Measurements from ENCODE around the gene PTGDS. TPM values are rescaled to one million over a fixed set of nuclear protein-coding genes. Genes with fewer than 3 reads are reported as not detected.

Gene PTGDS
- total RNA-seq, 2 experiments from 2014 or later = 40.6 to 41.0 TPM

DNA sequence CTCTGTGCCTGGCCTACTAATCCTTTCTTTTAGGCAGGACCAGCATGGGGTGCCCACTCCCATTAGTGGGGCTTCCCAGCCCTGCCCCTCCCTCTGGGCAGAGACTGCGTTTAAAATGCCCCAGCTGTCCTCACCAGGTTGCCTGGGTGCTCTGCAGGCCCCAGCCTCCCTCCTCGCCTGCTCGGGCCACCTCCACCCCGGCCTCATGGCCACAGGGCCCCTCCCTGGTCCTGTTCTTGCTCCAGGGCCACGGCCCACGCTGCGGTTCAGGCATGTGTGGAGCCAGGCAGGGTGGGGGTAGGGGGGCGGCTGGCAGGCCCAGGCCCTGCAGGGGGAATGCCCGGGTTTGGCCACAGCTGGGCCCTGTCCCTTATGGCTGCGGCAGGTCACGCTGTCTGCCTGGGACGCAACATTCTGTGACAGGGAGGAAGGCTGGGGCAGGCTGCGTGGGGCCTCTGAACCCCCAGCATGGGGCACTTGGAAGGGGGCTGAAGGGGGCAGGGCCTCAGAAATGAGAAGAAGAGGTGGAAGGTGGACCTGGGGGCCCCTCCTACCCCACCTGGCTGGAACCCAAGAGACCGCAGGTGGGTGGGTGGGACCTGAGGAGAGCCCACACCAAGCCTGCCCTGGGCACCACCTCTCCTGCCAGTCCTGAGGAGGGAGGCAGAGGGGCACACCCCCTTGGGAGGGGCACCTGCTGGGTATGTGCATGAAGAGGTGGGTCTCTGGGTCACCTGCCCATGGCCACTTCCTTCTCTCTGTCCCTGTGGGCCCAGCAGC lies 25.6 kb upstream of the PTGDS start, which contains the start of gene LCN12:
TSS of gene LCN12 (plus strand) at position 733 of the 780 bp plus-strand sequence. CDS start 55 bp downstream, outside the sequence.
- no peak within 1 kb of the TSS for H3K27ac ChIP-seq (ENCODE audit: low read depth in 1 of 2, low read length in 2 of 2)
- intact Hi-C loops (cut with DNase I, micrococcal nuclease) = loop anchor here in 1 of 2 experiments (2.0 to 10.0 kb wide), 3 partner anchors 41 to 827 kb away; partner anchors contain the start of genes ABCA2 and PAXX
- ChIA-PET CTCF (no interaction called here), POLR2A (interaction anchor here (1.0 to 2.3 kb wide), 3 partner anchors 8 to 84 kb away, joined by 3 to 9 read pairs (median 4); partner anchors contain the start of gene PAXX)
- no peak within 1 kb of the TSS for H3K4me3 ChIP-seq (ENCODE audit: low read length)
- ATAC-seq (ENCODE audit: poor library complexity) = no peak
- Mint-ChIP-seq H3K36me3 (ENCODE audit: low read depth) (no peaks in the 10 kb centered on the region), H3K27ac (peak within 1 kb of the TSS; percentile 86), H3K9me3 (peaks cover 2% of the 10 kb centered on the region), H3K4me1 (ENCODE audit: low read depth) (peaks cover 5% of the 10 kb centered on the region), H3K4me3 (no peak within 1 kb of the TSS), H3K27me3 (no peaks in the 10 kb centered on the region)
- TF ChIP-seq, protein P1, sequence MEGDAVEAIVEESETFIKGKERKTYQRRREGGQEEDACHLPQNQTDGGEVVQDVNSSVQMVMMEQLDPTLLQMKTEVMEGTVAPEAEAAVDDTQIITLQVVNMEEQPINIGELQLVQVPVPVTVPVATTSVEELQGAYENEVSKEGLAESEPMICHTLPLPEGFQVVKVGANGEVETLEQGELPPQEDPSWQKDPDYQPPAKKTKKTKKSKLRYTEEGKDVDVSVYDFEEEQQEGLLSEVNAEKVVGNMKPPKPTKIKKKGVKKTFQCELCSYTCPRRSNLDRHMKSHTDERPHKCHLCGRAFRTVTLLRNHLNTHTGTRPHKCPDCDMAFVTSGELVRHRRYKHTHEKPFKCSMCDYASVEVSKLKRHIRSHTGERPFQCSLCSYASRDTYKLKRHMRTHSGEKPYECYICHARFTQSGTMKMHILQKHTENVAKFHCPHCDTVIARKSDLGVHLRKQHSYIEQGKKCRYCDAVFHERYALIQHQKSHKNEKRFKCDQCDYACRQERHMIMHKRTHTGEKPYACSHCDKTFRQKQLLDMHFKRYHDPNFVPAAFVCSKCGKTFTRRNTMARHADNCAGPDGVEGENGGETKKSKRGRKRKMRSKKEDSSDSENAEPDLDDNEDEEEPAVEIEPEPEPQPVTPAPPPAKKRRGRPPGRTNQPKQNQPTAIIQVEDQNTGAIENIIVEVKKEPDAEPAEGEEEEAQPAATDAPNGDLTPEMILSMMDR (IDR thresholded peaks at IDR 0.05) = no peak
- peak in 1 of 14 experiments; percentile 5 for DNase-seq
- H3K9me3 ChIP-seq (ENCODE audit: control insufficient read depth in 1 of 2, insufficient read depth in 1 of 2, low read length in 2 of 2) = no peaks in the 10 kb centered on the region
- H3K36me3 ChIP-seq (ENCODE audit: insufficient read depth, low read length) = no peaks in the 10 kb centered on the region
- H3K4me1 ChIP-seq (ENCODE audit: insufficient read depth, low read length) = peaks cover 31% of the 10 kb centered on the region
- H3K27me3 ChIP-seq (ENCODE audit: control insufficient read depth in 1 of 2, insufficient read depth in 2 of 2, low read length in 2 of 2) = no peaks in the 10 kb centered on the region

DNA sequence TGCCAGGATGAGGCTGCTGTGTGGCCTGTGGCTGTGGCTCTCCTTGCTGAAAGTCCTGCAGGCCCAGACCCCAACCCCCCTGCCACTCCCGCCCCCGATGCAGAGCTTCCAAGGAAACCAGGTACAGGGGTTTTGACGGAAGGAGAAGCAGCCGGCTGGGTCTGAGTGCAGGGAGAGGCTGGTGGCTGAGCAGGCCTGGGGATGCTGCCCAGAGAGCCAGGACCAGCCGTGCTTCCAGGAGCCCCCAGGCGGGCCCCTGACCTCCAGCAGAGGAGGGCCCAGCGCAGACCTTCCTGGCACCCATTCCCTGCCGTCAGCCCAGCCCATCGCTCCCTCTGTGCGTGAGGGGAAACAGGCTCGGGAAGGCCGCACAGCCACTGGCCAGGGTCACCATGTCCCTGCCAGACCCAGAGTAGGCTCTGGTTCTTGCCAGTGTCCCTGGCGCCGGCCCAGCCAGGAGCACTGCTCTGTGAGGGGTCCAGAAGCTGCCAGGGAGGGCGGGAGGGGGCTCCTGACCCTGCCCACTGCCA lies 24.9 kb upstream of the PTGDS start:
- CTCF ChIA-PET = interaction anchor here (1.5 kb wide), 1 partner anchor 110 kb away, joined by 3 read pairs; the partner anchor contains the start of gene AJM1
- H3K27ac Mint-ChIP-seq = no peak overlapping the region
- POLR2A ChIA-PET = interaction anchor here (1.1 kb wide), 1 partner anchor 83 kb away, joined by 3 read pairs; no protein-coding TSS in a partner anchor
- no peak overlapping the region for H3K4me3 Mint-ChIP-seq
- Histone ChIP-seq H3K27ac (ENCODE audit: low read depth in 1 of 2, low read length in 2 of 2) (no peak overlapping the region), H3K4me1 (ENCODE audit: insufficient read depth, low read length) (peaks cover 31% of the 10 kb centered on the region), H3K27me3 (ENCODE audit: control insufficient read depth in 1 of 2, insufficient read depth in 2 of 2, low read length in 2 of 2) (no peaks in the 10 kb centered on the region), H3K4me3 (ENCODE audit: low read length) (no peak overlapping the region), H3K9me3 (ENCODE audit: control insufficient read depth in 1 of 2, insufficient read depth in 1 of 2, low read length in 2 of 2) (no peaks in the 10 kb centered on the region), H3K36me3 (ENCODE audit: insufficient read depth, low read length) (no peaks in the 10 kb centered on the region)
- TF ChIP-seq, protein P1 (IDR thresholded peaks at IDR 0.05) = no peak
- intact Hi-C loops (cut with DNase I, micrococcal nuclease) = loop anchor here in 1 of 2 experiments (10.0 kb wide), 1 partner anchor 828 kb away; no protein-coding TSS in a partner anchor
- no peaks in the 10 kb centered on the region for H3K27me3 Mint-ChIP-seq
- DNase-seq = no peak
- H3K4me1 Mint-ChIP-seq (ENCODE audit: low read depth) = peaks cover 5% of the 10 kb centered on the region
- H3K9me3 Mint-ChIP-seq = peaks cover 2% of the 10 kb centered on the region
- H3K36me3 Mint-ChIP-seq (ENCODE audit: low read depth) = no peaks in the 10 kb centered on the region
- ATAC-seq (ENCODE audit: poor library complexity) = no peak

DNA sequence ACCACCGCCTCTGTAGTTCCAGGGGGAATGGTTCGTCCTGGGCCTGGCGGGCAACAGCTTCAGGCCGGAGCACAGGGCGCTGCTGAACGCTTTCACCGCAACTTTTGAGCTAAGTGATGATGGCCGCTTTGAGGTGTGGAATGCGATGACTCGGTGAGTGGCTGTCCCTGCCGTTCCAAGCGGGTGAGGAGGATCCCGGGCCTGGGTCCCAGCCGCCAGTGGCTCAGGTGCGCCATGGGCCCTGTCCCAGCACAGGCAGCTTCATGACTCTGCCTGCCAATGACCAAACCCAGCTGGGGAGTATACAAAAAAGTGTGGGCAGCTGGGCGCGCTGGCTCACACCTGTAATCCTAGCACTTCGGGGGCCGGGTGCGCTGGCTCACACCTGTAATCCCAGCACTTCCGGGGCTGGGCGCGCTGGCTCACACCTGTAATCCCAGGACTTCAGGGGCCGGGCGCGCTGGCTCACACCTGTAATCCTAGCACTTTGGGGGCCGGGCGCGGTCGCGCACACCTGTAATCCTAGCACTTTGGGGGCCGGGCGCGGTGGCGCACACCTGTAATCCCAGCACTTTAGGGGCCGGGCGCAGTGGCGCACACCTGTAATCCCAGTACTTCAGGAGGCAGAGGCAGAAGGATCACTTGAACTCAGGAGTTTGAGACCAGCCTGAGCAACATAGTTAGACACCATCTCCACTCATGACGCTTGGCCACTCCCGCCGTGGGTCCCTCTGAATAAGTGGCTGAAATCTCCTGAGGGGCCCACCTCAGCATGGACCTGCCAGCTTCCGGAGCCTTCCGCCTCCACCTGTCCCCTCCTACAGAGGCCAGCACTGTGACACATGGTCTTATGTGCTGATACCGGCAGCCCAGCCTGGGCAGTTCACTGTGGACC lies 24.2 kb upstream of the PTGDS start:
- Mint-ChIP-seq H3K27ac (no peak overlapping the region), H3K36me3 (ENCODE audit: low read depth) (no peaks in the 10 kb centered on the region), H3K9me3 (peaks cover 2% of the 10 kb centered on the region), H3K4me1 (ENCODE audit: low read depth) (peaks cover 5% of the 10 kb centered on the region), H3K27me3 (no peaks in the 10 kb centered on the region), H3K4me3 (no peak overlapping the region)
- Histone ChIP-seq H3K27ac (ENCODE audit: low read depth in 1 of 2, low read length in 2 of 2) (no peak overlapping the region), H3K36me3 (ENCODE audit: insufficient read depth, low read length) (no peaks in the 10 kb centered on the region), H3K9me3 (ENCODE audit: control insufficient read depth in 1 of 2, insufficient read depth in 1 of 2, low read length in 2 of 2) (no peaks in the 10 kb centered on the region), H3K4me3 (ENCODE audit: low read length) (no peak overlapping the region), H3K4me1 (ENCODE audit: insufficient read depth, low read length) (peaks cover 30% of the 10 kb centered on the region), H3K27me3 (ENCODE audit: control insufficient read depth in 1 of 2, insufficient read depth in 2 of 2, low read length in 2 of 2) (no peaks in the 10 kb centered on the region)
- ATAC-seq (ENCODE audit: poor library complexity) = no peak
- intact Hi-C loops (cut with DNase I, micrococcal nuclease) = loop anchor here in 1 of 2 experiments (10.0 kb wide), 1 partner anchor 828 kb away; no protein-coding TSS in a partner anchor
- CTCF ChIA-PET = interaction anchor here (1.5 kb wide), 1 partner anchor 111 kb away, joined by 3 read pairs; the partner anchor contains the start of gene AJM1
- DNase-seq = no peak
- POLR2A ChIA-PET = interaction anchor here (1.1 kb wide), 1 partner anchor 82 kb away, joined by 3 read pairs; no protein-coding TSS in a partner anchor
- TF ChIP-seq, protein P1 (IDR thresholded peaks at IDR 0.05) = no peak

Measured in CD4-positive, alpha-beta T cell (primary cell).